Measurements from ENCODE around the gene PHF23.

Gene PHF23

GRCh38 chr17:7219812-7220592 is 19.3 kb downstream of the PHF23 start, which contains the start of the genes ACADVL and DLG4:
ACADVL (plus strand) TSS chr17:7219938; CDS start chr17:7219985, 47 bp downstream.
DLG4 (minus strand) TSS chr17:7219836.
- peak; percentile 94 for DNase-seq

GRCh38 chr17:7219229-7219811 is 19.9 kb downstream of the PHF23 start:
- no peak for DNase-seq

GRCh38 chr17:7218758-7219157 is 20.5 kb downstream of the PHF23 start:
- no peak for DNase-seq

- DNase-seq = no peak
Measured at GRCh38 chr17:7218166-7218565, 21.1 kb downstream of the PHF23 start.

- DNase-seq = peak; percentile 90
Measured at GRCh38 chr17:7217113-7217987, 21.9 kb downstream of the PHF23 start.

GRCh38 chr17:7216242-7217112 is 22.8 kb downstream of the PHF23 start:
- DNase-seq = no peak

- DNase-seq = peak; percentile 49
Measured at GRCh38 chr17:7215652-7216180, 23.5 kb downstream of the PHF23 start.

- DNase-seq = no peak
Measured at GRCh38 chr17:7215136-7215638, 24.1 kb downstream of the PHF23 start.

- DNase-seq = peak; percentile 100
Measured at GRCh38 chr17:7214300-7215135, 24.7 kb downstream of the PHF23 start.

GRCh38 chr17:7213895-7214299 is 25.4 kb downstream of the PHF23 start:
- DNase-seq = peak; percentile 91

GRCh38 chr17:7211491-7212273 is 27.6 kb downstream of the PHF23 start:
- DNase-seq = no peak

GRCh38 chr17:7208754-7209460 is 30.4 kb downstream of the PHF23 start:
- DNase-seq = no peak

GRCh38 chr17:7208027-7208571 is 31.2 kb downstream of the PHF23 start:
- no peak for DNase-seq

GRCh38 chr17:7207120-7208001 is 31.9 kb downstream of the PHF23 start:
- DNase-seq = no peak

GRCh38 chr17:7205561-7205960 is 33.7 kb downstream of the PHF23 start:
- no peak for DNase-seq

- DNase-seq = peak; percentile 91
Measured at GRCh38 chr17:7204828-7205461, 34.3 kb downstream of the PHF23 start.

- no peak for DNase-seq
Measured at GRCh38 chr17:7204336-7204735, 34.9 kb downstream of the PHF23 start.

GRCh38 chr17:7203391-7203790 is 35.9 kb downstream of the PHF23 start:
- DNase-seq = no peak

Data from hematopoietic multipotent progenitor cell treated with erythropoietin and hydrocortisone succinate and interleukin-3 and kit ligand, for 4 days (in vitro differentiated cells).